GM19372 (cell line): Measurements from ENCODE around the gene ZC3H10.
A peak's percentile ranks its signal among the peaks of the same experiment; 100 is the strongest.
"Not testable (repeated sequence)": the region's sequence is repeated elsewhere in the genome, so short reads cannot be mapped to it uniquely, and the experiment has no call there.

ENCODE experiments used
- ATAC-seq: cut with Tn5 transposase; IDR thresholded peaks from one replicate; pipeline ENCODE4 v1.9.1; 2021; ENCODE audit warnings: mild to moderate bottlenecking, low read depth, moderate library complexity; ENCODE audit not compliant: unreplicated experiment

Gene ZC3H10, protein sequence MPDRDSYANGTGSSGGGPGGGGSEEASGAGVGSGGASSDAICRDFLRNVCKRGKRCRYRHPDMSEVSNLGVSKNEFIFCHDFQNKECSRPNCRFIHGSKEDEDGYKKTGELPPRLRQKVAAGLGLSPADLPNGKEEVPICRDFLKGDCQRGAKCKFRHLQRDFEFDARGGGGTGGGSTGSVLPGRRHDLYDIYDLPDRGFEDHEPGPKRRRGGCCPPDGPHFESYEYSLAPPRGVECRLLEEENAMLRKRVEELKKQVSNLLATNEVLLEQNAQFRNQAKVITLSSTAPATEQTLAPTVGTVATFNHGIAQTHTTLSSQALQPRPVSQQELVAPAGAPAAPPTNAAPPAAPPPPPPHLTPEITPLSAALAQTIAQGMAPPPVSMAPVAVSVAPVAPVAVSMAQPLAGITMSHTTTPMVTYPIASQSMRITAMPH

DNA sequence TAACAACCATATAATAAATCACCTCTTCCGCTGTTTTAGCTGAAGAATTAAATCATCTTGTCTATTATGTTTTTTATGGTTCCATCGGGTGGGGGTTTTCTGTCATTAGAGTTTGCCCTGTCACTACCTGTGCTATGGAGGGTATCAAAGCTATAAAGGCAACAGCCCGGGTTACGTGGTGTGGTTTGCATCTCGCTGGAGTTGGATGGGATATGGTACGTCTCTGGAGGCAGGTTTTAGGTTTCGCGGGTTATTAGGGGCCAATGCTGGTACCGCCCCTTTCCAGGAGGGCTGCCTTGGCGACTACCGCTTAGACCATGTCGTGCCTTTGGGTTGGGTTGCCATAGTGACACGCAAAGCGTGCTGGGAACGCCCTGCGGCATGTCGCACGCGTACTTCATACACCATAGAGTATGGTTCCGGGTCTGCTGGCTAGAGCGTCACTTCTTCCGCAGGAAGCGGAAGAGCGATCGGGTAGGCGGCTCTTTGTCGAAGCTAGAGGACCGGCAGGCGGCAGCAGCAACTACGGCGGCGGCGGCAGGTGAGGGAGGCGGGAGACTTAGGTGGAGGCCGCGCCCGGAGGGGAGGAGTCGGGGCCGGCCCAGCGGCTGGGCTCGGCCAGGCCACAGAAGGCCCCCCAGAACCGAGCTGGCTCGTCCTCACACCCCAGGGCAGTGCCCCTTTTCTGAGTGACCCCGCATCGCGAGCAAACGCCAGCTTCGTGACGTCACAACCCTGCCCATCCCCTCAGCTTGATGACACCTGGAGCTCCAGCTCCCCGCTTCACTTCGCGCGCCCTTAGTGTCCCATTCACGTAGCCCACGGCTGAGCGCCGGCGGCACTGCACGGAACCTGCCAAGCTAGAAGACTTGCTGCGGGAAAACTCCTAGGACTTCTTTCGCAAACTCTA lies at the start of gene ZC3H10:
Gene ZC3H10 (plus strand): TSS at position 489 of the 910 bp plus-strand sequence. CDS start 2,297 bp downstream, outside the sequence.
- peak; percentile 74 for ATAC-seq

DNA sequence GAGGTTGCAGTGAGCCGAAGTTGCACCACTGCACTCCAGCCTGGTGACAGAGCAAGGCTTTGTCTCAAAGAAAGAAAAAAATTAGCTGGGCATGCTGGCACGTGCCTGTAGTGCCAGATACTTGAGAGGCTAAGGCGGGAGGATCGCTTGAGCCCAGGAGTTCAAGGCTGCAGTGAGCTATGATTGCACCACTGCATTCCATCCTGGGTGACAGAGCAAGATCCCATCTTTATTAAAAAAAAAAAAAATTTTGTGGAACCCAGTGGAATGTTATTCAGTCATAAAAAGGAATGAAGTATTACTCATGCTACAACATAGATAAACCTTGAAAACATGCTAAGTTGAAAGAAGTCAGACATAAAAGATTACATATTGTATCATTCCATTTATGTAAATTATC lies 46.4 kb upstream of the ZC3H10 start:
- no peak for ATAC-seq

DNA sequence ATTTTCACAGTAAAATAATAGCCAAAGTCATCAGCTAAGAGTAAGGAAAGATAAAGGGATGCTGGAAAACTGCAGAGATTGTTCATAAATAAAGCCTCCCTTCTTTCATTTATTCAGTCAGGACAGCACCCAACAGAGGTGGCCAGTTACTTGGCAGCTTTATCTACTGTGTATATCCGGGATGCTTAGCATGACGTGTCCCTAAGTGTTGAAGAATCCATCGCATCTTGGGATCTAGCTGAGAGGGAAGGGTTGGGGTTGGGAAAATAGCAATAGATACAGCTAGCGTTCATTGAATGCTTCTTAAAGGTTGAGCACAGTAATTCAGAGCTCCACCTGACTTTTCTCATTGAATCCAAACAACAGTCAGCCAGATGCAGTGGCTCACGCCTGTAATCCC lies 43.7 kb upstream of the ZC3H10 start:
- no peak for ATAC-seq

DNA sequence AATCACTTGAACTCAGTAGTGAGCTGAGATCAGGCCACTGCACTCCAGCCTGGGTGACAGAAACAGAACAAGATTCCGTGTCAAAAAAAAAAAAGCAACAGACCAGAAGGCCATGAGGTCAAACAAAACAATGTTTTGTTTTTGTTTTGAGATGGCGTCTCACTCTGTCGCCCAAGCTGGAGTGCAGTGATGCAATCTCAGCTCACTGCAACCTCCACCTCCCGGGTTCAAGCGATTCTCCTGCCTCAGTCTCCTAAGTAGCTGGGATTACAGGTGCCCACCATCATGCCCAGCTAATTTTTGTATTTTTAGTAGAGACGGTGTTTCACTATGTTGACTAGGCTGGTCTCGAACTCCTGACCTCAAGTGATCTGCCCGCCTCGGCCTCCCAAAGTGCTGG lies 40.1 kb upstream of the ZC3H10 start:
- ATAC-seq: not testable (repeated sequence)

DNA sequence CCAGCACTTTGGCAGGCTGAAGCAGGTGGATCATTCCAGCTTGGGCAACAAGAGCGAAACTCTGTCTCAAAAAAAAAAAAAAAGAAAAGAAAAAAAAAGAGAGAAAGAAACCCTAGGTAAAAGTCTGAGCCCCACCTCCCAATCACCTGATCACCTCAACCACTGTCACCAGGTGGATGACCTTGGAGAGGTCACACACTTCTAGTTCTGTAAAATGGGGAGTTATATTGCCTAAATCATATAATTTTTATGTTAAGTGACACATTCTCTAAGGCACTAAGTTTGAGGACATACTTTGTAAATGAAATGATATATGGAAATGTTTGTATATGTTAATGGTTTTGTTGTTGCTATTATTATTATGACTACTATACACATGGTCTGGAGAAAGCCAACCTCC lies 39.6 kb upstream of the ZC3H10 start:
- no peak for ATAC-seq

DNA sequence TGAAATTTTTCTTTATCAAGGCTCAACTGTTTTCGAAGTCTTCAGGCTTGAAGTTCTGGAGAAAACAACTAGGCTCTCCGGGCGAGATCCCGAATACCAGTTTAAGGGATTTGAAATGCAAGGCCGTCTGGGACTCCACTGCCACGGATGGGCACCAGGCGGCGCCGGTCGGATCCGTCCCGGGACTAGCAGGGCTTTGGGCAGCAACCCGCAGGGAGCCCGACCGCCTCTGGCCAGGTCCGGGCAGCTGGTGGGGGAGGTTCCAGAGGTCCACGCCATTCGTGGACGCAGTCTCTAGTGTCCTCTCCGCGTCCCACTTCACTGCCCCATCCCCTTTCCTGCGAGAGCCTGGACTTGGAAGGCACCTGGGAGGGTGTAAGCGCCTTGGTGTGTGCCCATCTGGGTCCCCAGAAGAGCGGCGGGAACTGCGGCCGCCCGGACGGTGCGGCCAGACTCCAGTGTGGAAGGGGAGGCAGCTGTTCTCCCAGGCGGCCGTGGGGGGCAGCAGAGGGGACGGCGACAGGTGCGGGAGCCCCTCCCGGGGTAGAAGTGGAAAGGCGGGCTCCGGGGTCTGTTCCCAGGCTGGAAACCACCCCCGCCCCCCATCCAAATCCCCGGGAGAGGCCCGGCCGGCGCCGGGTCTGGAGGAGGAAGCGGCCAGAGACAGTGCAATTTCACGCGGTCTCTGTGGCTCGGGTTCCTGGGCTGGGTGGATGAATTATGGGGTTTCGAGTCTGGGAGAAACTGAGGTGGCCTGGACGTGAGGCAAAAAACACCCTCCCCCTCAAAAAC lies 38.9 kb upstream of the ZC3H10 start:
- ATAC-seq: peak; percentile 58

DNA sequence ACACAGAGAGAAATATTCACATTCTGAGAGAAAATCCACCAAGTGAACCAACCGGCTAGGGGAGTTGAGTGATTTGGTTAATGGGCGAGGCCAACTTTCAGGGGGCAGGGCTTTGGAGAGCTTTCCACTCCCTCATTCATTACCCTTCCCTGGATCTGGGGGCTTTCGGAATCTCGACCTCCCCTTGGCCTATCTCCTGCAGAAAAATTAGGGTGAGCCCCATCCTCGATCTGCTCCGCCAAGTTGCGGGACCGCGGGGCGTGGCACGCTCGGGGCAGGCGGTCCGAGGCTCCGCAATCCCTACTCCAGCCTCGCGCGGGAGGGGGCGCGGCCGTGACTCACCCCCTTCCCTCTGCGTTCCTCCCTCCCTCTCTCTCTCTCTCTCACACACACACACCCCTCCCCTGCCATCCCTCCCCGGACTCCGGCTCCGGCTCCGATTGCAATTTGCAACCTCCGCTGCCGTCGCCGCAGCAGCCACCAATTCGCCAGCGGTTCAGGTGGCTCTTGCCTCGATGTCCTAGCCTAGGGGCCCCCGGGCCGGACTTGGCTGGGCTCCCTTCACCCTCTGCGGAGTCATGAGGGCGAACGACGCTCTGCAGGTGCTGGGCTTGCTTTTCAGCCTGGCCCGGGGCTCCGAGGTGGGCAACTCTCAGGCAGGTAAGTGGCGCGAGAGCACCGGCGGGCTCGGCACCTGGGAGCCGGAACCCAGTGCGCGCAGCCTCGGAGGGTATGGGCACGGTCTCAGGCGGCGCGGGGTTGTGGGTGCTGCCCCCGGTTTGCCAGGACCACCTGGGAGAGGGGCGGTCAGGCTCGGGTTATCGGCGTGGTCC lies 38.1 kb upstream of the ZC3H10 start, which contains the start of gene ERBB3:
Gene ERBB3 (plus strand): TSS at position 443 of the 833 bp plus-strand sequence. CDS start 136 bp downstream, at position 579.
- peak; percentile 39 for ATAC-seq

DNA sequence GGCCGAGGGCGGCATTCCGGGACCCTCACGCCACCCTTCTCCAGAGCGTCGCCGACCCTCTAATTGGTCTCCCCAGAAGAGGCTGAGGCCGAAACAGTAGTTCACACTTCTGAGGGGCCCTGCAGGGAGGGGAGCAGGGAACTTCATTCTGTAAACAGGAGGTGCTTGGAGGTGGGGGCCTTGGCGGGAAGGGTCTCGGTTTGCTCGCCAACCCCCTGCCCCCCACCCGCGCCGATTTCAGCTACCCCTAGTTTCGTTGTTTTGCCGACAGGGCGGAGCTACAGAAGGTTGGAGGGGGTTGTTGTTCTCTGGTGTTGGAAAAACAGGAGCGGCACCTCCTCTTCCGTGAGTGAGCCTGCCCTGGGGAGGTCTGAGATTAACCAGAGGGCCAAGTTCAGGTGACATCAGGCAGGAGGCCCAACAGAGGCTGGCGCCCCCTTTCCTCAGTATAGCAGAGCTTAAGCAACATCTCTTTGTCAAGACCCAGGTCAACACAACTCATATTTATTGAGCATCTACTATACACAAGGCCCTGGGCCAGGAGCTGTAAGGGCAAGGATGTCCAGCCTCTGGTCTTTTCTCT lies 37.4 kb upstream of the ZC3H10 start:
- no peak for ATAC-seq

DNA sequence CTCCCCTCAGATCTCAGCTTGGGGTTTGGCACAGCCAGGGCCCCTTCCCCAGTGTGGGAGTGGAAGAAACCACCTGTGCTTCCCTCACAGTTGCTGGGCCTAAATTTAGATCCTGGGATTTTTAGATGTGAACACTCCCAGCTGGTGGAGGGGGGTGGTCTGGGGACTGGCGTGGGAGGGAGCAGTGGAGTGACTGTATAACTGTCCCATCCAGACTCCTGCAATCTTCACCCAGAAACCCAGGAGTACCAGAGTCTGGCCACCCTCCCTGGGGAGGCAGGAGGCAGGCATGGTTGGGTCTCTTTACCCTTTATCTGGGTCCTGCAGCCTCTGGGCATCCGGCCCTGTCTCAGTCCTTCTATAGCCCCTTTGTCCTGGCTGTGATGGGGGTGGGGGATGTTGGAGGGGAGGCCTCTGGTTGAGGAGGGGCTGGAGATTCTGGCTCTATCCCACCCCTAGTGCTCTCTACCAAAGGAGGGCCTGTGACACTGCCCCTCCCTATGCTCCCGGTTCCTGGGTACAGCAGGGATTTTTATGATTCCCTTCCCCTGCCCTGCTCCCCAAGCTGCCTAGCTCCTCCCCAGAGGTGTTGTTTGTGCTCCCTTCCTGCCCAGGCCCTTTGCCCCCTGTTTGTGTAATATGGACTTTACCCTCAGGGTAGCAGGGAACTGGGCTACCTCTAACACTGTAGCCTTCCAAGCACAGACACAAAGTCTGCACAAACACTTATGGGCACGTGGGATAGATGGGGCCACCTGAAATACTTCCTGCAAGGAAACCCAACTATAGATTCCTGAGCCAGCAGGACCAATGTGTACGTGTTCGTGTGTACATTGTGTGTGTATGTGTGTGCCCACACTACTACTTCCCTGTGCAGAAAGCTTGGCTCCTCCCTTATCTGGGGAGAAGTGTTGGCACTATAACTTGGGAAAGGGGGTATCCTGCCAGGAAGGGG lies 36.4 kb upstream of the ZC3H10 start:
- ATAC-seq: no peak

DNA sequence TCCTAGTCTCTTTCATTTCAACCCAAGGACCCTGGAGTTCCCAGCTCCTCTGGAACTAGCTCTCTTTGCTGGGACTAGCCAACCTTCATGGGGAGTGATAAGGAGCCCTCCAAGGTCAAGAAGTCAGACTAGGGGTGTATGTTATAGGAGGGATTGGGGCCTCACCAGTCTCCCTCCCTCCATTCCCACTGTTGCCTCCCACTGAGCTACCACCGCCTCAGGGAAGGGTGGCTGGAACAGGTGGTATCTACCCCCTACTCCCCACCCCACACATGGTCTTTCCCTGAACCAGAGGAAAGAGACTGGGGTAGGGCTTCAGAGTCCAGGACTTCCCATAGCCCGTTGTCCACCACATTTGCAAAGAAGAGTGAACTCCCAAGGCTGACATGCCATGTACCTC lies 35.7 kb upstream of the ZC3H10 start:
- no peak for ATAC-seq

DNA sequence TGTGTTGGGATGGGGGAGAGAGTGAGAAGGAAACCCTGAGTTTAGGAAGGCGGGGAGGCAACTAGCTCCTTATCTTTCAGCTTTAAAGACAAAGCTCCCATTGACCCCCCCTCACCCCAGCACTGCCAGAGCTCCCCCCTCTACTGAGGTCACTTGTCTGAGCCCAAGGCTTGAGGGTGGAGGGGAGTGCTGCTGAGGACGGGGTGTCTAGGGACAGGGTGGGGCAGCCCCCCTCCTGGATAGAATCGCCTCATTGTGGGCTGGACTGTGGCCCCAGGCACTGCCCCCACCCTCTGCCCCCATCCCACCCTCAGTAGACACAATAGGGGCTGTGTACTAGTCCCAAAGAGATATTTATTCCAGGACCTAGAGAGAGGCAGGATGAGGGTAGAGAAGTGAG lies 35.1 kb upstream of the ZC3H10 start:
- ATAC-seq: no peak

DNA sequence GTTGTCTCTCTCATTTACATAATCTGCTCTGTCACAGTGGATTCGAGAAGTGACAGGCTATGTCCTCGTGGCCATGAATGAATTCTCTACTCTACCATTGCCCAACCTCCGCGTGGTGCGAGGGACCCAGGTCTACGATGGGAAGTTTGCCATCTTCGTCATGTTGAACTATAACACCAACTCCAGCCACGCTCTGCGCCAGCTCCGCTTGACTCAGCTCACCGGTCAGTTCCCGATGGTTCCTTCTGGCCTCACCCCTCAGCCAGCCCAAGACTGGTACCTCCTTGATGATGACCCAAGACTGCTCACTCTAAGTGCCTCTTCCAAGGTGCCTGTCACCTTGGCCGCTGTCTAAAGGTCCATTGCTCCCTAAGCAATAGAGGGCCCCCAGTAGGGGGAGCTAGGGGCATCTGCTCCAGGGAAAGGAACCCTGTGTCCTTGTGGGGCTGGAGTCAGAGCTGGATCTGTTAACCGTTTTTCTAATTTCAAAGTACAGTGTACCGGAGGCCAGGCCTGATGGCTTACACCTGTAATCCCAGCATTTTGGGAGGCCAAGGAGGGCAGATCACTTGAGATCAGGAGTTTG lies 33.0 kb upstream of the ZC3H10 start:
- no peak for ATAC-seq

DNA sequence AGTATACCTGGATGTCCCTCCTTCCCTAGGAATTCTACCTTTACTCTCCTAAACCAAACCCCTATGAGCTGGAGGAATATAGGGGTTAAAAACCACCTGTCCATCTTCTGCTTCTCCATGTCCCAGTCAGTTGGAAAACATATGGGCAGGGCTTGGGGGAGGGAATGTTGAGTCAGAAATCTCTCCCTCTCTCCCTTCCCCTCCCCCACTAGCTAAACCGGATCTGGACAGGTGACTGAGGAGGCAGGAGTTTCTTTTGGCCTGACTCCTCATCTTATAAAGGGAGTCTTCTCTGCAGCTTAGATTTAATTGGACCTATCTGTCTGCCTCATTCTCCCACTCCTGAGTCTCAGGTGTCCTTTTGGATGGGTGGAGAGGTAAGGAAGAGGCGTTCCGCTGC lies 32.0 kb upstream of the ZC3H10 start:
- ATAC-seq: no peak

DNA sequence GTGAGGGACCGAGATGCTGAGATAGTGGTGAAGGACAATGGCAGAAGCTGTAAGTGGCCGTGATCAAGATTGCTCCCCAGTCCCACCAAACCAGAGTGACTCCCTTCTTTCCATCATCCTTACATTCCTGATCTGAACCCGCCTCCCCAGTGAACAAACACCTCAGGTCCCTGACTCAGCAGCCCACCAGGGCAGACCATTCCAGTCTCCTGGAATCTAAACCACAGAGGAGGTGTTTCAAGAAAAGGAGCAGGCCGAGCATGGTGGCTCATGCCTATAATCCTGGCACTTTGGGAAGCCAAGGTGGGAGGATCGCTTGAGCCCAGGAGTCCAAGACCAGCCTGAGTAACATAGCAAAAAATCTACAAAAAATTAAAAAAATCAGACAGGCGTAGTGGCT lies 31.5 kb upstream of the ZC3H10 start:
- no peak for ATAC-seq

DNA sequence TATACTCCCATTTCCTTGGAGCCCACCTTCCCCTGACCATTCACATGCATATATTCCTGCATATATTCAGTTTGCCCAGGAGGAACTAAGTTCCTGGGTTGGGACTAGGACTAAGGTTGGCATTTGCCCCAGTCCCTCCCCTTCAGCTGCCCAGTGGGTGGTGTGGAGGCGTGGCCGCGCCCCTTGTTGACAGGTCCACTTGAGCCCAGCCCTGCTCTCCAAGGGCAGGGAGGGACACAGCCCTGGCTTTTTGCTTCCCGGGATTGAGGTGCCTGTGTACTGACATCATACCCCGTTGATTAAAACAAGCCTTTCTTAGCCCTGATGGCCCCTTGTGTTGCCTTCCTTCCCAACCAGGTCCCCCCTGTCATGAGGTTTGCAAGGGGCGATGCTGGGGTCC lies 30.8 kb upstream of the ZC3H10 start:
- ATAC-seq: no peak

DNA sequence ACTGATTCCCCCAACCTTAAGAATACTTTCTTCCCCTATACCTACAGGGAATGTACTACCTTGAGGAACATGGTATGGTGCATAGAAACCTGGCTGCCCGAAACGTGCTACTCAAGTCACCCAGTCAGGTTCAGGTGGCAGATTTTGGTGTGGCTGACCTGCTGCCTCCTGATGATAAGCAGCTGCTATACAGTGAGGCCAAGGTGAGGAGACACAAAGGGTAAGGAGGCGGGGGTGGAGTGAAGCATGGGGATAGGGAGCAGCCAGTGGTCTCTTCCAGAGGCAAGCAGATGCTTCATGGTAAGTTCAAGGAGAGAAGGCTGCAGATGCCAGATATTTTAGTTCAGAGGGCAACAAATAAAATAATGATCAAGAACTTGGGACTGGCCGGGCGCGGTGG lies 20.3 kb upstream of the ZC3H10 start:
- ATAC-seq: no peak

DNA sequence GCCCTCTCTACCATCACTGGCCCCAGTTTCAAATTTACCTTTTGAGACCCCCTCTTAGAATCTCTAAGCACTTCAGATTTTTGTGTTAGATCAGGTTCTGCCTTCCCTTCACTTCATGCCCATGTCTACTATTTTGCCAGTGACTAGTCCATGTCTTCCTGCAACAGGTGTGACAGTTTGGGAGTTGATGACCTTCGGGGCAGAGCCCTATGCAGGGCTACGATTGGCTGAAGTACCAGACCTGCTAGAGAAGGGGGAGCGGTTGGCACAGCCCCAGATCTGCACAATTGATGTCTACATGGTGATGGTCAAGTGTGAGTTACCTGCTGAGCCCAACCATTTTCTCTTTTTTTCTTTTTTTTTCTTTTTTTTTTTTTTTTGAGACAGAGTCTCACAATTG lies 19.5 kb upstream of the ZC3H10 start:
- no peak for ATAC-seq

DNA sequence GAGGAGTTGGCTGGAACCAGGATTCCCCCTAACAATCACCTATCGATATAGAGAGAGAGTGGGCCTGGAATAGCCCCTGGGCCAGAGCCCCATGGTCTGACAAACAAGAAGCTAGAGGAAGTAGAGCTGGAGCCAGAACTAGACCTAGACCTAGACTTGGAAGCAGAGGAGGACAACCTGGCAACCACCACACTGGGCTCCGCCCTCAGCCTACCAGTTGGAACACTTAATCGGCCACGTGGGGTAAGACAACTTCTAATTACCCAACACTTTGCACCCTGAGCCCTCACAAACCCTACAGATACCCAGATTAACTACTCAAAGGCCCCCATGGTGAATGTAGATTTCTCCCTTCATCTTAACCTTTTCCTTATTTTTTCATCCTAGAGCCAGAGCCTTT lies 18.3 kb upstream of the ZC3H10 start:
- ATAC-seq: no peak
